Measurements from ENCODE around the gene SYNDIG1. TPM values are rescaled to one million over a fixed set of nuclear protein-coding genes. Genes with fewer than 3 reads are reported as not detected.
A peak's percentile ranks its signal among the peaks of the same experiment; 100 is the strongest.

The SYNDIG1 gene
- 1 to 10 TPM in 1 of 4 donors, under 1 TPM in 2, not detected in 1; 0.20 to 1.3 (median 0.66) TPM for total RNA-seq

- intact Hi-C loops (cut with DNase I; ENCODE audit: low total_unique reads) (no loop called here), in situ Hi-C loops (cut with MboI; ENCODE audit: low sequenced_read_pairs in 4 of 4) (loop anchor here in 1 of 4 donors (25.0 kb wide), 1 partner anchor 307 kb away; no protein-coding TSS in a partner anchor)
- Histone ChIP-seq H3K4me3 (peak within 1 kb of the TSS in 3 of 4 donors; percentile 22 to 39 (median 38)), H3K27me3 (peaks cover 28 to 38% (median 35%) of the 10 kb centered on the region in 3 donors), H3K27ac (no peak within 1 kb of the TSS), H3K4me1 (no peaks in the 10 kb centered on the region), H3K36me3 (no peaks in the 10 kb centered on the region), H3K9me3 (no peaks in the 10 kb centered on the region)
- TF ChIP-seq CTCF (IDR thresholded peaks at IDR 0.05 in 4 of 5, conservative IDR thresholded peaks at IDR 0.05 in 1 of 5) (no peak), POLR2A (IDR thresholded peaks at IDR 0.05) (no peak)
- ATAC-seq (no peak), DNase-seq (no peak)
Measured at GRCh38 chr20:24469116-24469893, at the start of gene SYNDIG1. Gene SYNDIG1 (plus strand): TSS chr20:24469629. CDS start chr20:24543098, 73,469 bp downstream.

DNA sequence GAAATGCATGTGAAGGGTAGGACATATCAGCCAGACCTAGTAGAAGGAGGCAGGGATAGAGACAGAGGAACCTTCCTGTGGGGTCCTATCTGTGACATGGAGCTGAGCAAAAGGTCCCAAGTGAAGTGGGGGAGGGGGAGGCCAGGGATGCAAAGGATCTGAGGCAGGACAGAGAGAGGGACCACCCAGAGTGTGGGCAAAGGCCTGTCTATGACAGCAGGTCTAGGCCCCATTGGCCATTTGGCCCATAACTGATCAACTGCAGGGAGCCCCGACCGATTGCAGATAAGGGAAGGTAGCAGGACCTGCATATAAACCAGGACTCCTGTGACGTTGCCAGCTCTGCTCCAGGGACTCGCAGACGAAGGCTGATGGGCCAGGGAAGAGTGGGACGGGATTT, 49.6 kb upstream of the SYNDIG1 start:
- Histone ChIP-seq H3K27ac (no peak overlapping the region), H3K9me3 (no peaks in the 10 kb centered on the region), H3K4me1 (no peaks in the 10 kb centered on the region), H3K4me3 (no peak overlapping the region), H3K27me3 (no peaks in the 10 kb centered on the region), H3K36me3 (no peaks in the 10 kb centered on the region)
- in situ Hi-C loops (cut with MboI; ENCODE audit: low sequenced_read_pairs in 4 of 4) = loop anchor here in 1 of 4 donors (25.0 kb wide), 1 partner anchor 107 kb away; no protein-coding TSS in a partner anchor
- no peak for ATAC-seq
- DNase-seq = no peak
- intact Hi-C loops (cut with DNase I; ENCODE audit: low total_unique reads) = no loop called here
- no peak for TF ChIP-seq CTCF (IDR thresholded peaks at IDR 0.05 in 4 of 5, conservative IDR thresholded peaks at IDR 0.05 in 1 of 5)
- TF ChIP-seq POLR2A (IDR thresholded peaks at IDR 0.05) = no peak

- H3K27me3 ChIP-seq = no peaks in the 10 kb centered on the region
- H3K27ac ChIP-seq = no peak overlapping the region
- DNase-seq (no peak), ATAC-seq (no peak)
- intact Hi-C loops (cut with DNase I; ENCODE audit: low total_unique reads) (no loop called here), in situ Hi-C loops (cut with MboI; ENCODE audit: low sequenced_read_pairs in 4 of 4) (loop anchor here in 1 of 4 donors (25.0 kb wide), 1 partner anchor 108 kb away; no protein-coding TSS in a partner anchor)
- TF ChIP-seq CTCF (IDR thresholded peaks at IDR 0.05 in 4 of 5, conservative IDR thresholded peaks at IDR 0.05 in 1 of 5) (no peak), POLR2A (IDR thresholded peaks at IDR 0.05) (no peak)
- H3K4me3 ChIP-seq = no peak overlapping the region
- H3K9me3 ChIP-seq = no peaks in the 10 kb centered on the region
- no peaks in the 10 kb centered on the region for H3K4me1 ChIP-seq
- H3K36me3 ChIP-seq = no peaks in the 10 kb centered on the region
Measured at GRCh38 chr20:24420567-24420966, 48.9 kb upstream of the SYNDIG1 start.

DNA sequence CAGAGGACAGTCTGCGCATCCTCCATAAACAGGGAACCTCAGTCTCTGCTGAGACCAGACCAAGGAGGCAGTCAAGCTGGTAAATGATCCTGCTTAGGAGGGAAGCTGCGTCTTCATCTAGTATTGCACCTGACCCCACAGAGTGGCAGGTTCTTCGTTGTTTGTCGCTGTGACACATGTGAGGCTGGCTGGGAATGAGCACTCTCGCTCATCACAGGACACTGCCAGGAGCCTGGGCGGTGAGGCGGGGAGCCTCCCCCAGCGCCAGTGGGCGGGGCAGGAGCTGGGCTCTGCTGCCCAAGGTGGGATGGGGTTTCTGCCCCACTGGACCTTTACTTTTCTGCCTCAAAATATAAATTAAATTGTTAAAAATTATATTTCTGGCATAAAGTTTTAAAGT, 48.4 kb upstream of the SYNDIG1 start:
- H3K27me3 ChIP-seq = no peaks in the 10 kb centered on the region
- H3K4me3 ChIP-seq = no peak overlapping the region
- H3K4me1 ChIP-seq = no peaks in the 10 kb centered on the region
- ATAC-seq (no peak), DNase-seq (no peak)
- no peak for TF ChIP-seq POLR2A (IDR thresholded peaks at IDR 0.05)
- TF ChIP-seq CTCF (IDR thresholded peaks at IDR 0.05 in 4 of 5, conservative IDR thresholded peaks at IDR 0.05 in 1 of 5) = no peak
- H3K36me3 ChIP-seq = no peaks in the 10 kb centered on the region
- no peaks in the 10 kb centered on the region for H3K9me3 ChIP-seq
- no peak overlapping the region for H3K27ac ChIP-seq
- in situ Hi-C loops (cut with MboI; ENCODE audit: low sequenced_read_pairs in 4 of 4) = loop anchor here in 1 of 4 donors (25.0 kb wide), 1 partner anchor 109 kb away; no protein-coding TSS in a partner anchor
- intact Hi-C loops (cut with DNase I; ENCODE audit: low total_unique reads) = no loop called here

Data from gastrocnemius medialis (tissue), 4 donors.